ENCODE data around the gene KIAA0319L.

Gene KIAA0319L

GRCh38 chr1:35447278-35447677 lies 109.9 kb downstream of the KIAA0319L start:
- DNase-seq (ENCODE audit: low read depth, low spot score): no peak

DNA sequence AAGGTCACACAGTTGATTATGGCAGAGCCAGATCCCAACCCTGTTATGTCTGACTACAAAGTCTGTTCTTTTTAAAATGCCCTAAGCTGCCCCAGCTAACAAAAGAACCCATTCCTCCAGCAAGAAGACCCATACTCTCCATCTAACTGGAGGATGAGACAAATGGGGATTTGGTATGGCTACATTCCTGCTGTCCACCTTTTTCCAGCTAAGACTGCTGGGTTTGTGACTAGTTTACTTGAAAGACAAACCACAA lies 112.8 kb downstream of the KIAA0319L start:
- no peak for DNase-seq (ENCODE audit: low read depth, low spot score)

DNA sequence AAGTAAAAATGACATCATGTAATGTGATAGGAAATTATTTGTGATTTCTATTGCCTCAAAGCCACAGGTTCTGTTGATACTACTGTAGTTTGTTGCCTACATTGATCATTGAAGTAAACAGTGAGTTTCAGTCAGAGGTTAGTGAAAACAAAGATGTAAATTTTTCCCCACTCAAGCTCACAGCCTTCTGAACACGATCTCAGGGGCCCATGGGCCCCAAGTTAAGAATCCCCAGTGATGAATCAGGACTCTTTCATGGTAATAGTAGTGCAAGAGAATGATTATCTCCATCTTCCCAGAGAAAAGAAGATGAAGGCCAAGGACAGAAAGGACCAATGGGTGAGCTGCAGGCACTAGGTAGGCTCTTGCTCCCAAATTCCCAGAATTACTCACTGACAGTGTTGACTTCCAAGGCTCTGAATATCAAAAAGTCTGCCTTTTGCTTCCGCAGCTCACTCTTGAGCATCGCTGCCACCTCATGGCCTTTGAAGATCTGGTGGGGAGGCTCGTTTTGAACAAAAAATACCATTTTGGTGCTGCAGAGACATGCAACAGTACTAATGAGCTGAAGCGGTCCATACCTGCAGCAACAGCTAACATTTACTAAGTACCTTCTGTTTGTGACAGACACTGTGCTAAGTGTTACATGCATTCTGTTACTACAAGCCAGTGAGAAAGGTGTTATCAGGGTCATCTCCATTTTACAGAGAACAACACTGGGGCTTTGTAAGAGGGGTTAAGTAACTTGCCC lies 113.3 kb downstream of the KIAA0319L start:
- no peak for DNase-seq (ENCODE audit: low read depth, low spot score)

DNA sequence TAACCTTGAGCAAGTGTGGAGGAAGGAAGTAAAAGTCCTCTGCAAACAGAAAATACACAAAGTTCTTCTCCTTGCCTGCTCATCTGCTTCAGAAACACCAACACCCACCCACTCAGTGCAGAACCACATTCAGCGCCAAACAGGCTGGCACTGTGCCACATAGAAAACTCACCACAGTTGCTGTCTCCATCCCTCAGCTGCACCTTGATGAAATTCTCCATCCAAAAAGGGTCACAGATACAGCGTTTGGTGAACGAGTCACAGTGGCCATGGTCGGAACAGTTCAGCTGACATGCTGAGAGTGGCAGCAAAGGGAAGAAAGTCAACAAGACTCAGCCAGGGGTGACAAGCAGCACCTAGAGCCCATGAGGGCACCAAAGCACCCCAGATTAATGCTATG lies 114.5 kb downstream of the KIAA0319L start:
- no peak for DNase-seq (ENCODE audit: low read depth, low spot score)

GRCh38 chr1:35441926-35442579 lies 115.2 kb downstream of the KIAA0319L start:
- no peak for DNase-seq (ENCODE audit: low read depth, low spot score)

DNA sequence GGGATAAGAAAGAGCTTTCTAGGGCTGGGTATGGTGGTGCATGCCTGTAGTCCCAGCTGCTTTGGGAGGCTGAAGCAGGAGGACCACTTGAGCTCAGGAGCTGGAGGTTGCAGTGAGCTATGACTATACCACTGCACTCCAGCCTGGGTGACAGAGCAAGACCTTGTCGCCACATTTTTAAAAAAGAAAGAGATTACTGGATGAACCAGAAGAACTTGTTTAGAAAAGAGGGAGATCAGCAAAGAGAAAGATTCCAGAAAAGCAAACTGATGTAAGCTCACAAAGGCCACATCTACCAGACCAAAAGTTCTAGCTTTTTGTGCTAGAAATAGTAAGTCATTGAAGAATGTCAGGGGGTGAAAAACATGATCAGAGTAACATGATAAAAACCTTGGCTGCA lies 117.6 kb downstream of the KIAA0319L start:
- DNase-seq (ENCODE audit: low read depth, low spot score): no peak

GRCh38 chr1:35437200-35437599 lies 120.0 kb downstream of the KIAA0319L start:
- no peak for DNase-seq (ENCODE audit: low read depth, low spot score)

GRCh38 chr1:35436078-35436477 lies 121.1 kb downstream of the KIAA0319L start:
- DNase-seq (ENCODE audit: low read depth, low spot score): no peak

DNA sequence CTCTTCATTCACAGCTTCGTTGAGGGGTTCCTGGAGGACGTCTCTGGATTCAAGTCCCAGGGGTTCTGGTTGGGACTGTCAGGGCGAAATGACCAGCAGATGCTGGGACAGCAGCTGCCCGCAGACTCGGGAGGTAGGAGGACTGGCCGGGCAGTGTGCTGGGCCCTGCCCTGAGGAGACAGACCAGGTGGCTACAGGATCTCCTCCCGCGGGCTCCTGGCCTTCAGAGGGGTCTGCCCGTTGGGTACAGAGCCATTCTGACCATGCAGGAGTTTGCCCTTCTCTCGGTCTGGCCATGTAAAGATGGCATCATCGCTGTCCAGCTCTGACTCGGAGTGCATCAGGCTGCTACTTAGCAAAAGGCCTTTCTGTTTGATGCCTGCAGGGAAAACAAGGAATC lies 122.5 kb downstream of the KIAA0319L start:
- no peak for DNase-seq (ENCODE audit: low read depth, low spot score)

DNA sequence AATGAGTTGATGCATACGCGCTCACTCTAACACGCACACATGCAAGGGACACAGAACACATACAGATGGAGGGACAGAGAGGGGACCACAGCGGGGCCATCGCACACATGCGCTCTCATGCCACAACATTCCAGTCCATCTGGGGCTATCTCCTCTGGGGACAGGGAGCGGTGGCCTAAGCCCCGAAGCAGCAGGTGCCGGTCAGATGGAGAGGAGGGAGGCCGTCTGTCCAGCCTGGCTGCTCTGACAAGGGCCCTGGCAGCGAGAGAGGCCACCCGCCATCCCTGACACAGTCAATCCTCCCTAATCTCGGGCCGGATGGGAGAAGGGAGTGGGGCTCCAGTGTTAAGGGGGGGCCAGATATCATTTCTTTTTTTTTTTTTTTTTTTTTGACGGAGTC lies 123.5 kb downstream of the KIAA0319L start:
- DNase-seq (ENCODE audit: low read depth, low spot score): no peak

DNA sequence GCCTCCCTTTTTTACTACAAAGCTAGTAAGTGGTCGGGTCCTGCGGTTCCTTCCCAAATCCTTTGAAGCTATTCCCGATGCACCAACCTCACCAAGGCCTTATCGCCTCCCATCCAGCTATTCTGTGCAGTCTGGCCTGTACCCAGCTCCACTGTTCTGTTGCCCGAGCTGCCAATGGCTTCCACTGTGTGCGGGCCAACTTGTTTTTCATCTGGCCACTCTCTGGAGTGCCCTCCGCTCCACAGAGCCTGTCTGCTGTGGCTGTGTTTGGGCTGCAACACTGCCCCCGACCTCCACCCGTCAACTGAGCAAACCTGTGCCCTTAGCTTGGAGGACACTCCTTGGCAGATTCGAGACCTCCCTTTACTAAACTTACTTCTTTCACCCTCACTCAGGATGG lies 125.0 kb downstream of the KIAA0319L start:
- DNase-seq (ENCODE audit: low read depth, low spot score): no peak

- DNase-seq (ENCODE audit: low read depth, low spot score): no peak
Measured at GRCh38 chr1:35431173-35431599, 126.0 kb downstream of the KIAA0319L start.

- no peak for DNase-seq (ENCODE audit: low read depth, low spot score)
Measured at GRCh38 chr1:35430762-35431161, 126.4 kb downstream of the KIAA0319L start.

DNA sequence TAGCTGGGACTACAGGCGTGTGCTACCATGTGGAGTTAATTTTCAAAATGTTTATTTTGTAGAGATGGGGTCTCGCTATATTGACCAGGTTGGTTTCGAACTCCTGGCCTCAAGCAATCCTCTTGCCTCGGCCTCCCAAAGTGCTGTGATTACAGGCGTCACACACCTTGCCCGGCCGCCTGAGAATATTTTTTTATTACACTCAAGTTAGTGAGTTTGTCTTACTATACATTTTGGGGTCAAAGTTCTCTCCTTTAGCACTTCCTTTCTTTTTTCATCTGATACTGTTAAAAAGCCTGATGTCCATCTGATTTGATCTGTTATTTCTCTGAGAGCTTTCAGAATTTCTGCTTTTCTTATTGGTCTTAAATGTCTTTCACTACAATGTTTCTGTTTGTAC lies 128.8 kb downstream of the KIAA0319L start:
- DNase-seq (ENCODE audit: low read depth, low spot score): no peak

DNA sequence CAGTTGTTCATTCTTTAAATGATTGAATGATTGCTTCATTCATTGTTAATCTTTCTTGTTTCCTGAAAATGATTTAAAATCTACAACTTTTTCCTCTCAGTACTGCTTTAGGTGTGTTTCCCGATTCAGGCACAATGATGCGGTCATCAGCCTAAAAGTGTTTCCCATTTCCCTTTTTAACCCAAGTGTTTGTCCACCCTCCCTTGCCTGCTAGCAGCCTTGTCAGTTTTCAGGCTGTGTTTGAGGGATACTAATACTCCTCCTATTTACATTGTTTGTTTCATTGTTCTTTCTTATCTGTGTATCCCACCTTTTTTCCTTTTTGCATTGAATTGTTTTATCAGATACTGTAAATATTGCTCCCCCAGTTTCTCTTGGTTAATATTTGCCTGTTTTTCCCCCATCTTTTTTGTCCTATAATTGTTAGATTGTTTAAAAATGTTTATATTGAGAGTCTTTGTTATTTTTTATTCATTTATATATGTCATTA lies 131.1 kb downstream of the KIAA0319L start:
- DNase-seq (ENCODE audit: low read depth, low spot score): no peak

GRCh38 chr1:35408925-35409324 lies 148.3 kb downstream of the KIAA0319L start:
- no peak for DNase-seq (ENCODE audit: low read depth, low spot score)

DNA sequence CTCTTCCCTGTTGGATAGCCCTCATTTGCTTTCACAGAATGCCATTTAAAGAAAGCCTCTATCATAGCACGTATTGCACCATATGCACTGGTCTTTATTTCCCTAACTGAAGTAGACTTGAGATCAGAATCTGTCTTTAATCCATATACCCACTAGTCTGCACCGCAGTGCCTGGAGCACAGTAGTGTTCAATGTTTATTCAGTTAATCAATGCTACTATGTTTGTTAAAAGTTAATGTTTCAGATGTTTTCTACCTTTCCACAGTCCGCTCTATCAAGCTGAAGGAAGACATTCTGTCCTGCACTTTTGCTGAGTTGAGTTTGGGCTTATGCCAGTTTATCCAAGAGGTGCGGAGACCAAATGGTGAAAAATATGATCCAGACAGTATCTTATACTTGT lies 149.5 kb downstream of the KIAA0319L start:
- no peak for DNase-seq (ENCODE audit: low read depth, low spot score)

- no peak for DNase-seq (ENCODE audit: low read depth, low spot score)
Measured at GRCh38 chr1:35406103-35406502, 151.1 kb downstream of the KIAA0319L start.

- no peak for DNase-seq (ENCODE audit: low read depth, low spot score)
Measured at GRCh38 chr1:35401049-35401448, 156.2 kb downstream of the KIAA0319L start.

GRCh38 chr1:35398739-35399138 lies 158.5 kb downstream of the KIAA0319L start:
- DNase-seq (ENCODE audit: low read depth, low spot score): no peak

DNA sequence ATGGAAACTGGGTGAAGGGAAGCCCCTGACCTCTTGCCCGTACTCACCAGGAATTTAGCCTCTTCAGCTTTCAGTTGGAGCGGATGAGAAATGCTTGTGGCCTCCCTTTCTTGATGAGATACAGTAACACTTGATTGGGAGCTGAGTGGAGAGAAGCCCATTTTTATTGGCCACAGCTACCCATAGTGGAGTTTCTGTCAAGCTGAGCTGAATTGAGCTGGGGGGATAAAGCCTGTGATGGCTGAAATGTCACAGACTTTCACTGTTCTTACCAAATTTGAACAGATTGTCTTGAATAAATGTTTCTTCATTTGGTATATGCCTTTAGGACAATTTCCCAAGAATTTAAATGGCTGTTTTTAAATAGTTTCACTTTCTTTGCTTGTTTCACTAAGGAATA lies 162.8 kb downstream of the KIAA0319L start:
- no peak for DNase-seq (ENCODE audit: low read depth, low spot score)

DNA sequence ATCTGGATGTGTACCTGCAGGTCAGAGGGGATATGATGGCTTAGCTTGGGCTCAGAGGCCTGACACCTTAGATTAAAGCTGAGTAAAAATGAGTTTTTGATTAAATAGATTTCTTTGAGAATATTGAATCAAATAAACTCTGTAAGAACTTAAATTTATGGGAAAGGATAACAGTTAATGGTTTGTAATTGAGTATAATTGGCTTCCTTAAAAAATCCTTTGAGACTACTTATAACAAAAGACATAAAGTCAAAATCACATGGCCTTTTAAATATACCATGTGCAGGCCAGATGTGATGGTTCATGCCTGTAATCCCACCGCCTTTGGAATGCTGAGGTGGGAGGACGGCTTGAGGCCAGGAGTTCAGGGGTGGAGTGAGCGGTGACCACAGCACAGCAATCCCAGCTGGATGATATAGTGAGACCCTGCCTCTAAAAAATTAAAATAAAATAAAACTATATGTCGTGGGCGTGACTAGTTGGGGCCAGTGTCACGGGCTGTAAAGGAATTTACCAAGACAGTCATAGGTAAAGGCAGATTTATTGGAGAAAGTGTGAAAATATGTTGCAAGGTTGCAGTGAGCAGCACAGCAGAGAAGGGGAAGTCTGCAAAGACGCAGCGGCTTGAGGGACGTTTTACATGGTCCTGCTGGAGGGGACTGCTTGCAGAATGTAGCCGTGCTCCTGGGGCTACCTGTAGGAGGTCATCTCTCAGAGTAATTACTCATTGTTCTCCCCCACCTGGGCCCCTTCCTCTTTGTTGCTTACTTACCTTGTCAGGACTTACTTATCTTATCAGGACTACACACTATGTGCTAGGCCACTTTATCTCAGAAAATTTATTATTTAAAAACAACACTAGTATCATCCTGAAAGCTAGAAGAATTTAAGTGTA lies 166.4 kb downstream of the KIAA0319L start:
- no peak for DNase-seq (ENCODE audit: low read depth, low spot score)

DNA sequence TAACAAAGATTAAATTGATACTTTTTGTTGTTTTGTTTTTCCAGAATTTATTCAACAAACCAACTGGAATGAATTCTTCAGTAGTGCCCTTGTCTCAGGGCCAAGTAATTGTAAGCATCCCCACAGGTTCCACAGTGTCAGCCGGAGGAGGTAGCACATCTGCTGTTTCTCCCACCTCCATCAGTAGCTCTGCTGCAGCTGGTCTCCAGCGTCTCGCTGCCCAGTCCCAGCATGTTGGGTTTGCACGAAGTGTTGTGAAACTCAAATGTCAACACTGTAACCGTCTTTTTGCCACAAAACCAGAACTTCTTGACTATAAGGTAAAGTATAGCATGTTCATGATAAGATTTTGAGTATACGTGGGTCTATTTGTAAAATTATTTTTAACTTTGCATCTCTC lies 170.2 kb downstream of the KIAA0319L start:
- DNase-seq (ENCODE audit: low read depth, low spot score): no peak

All from smooth muscle cell of the brain vasculature (primary cell).